ENCODE data around the gene MON1B.
"Not testable (repeated sequence)": the region's sequence is repeated elsewhere in the genome, so short reads cannot be mapped to it uniquely, and the experiment has no call there.

- not testable (repeated sequence) for TF ChIP-seq CTCF, POLR2A (IDR thresholded peaks at IDR 0.05)
Measured at GRCh38 chr16:77186298-77186697, 4.7 kb upstream of the MON1B start.
